Tibial nerve (tissue), 4 donors: ENCODE data around the gene TOX2. TPM values are rescaled to one million over a fixed set of nuclear protein-coding genes. Genes with fewer than 3 reads are reported as not detected.

Source experiments
- DNase-seq, 2 donors: peaks; one replicate each; pipeline ENCODE4 v3.0.0-alpha.2; 2019; ENCODE audit warnings: low spot score in 2 of 2
- H3K27ac ChIP-seq, 4 donors: fragments of 200-600 bp; sonication (generic) in 3 of 4; one replicate each; pipeline ENCODE4 v1.5.1; 2017 to 2019; ENCODE audit warnings: mild to moderate bottlenecking in 1 of 4
- H3K27me3 ChIP-seq, 2 donors: fragments of 200-600 bp; sonication (generic) in 1 of 2; one replicate each; pipeline versions ENCODE4 v1.5.1 to v1.6.0; 2017 to 2019
- H3K36me3 ChIP-seq, 3 donors: fragments of 200-600 bp; sonication (generic); one replicate each; pipeline ENCODE4 v1.5.1; 2018 to 2019
- H3K4me1 ChIP-seq, 4 donors: fragments of 200-600 bp; sonication (generic) in 3 of 4; one replicate each; pipeline ENCODE4 v1.5.1; 2017 to 2019
- H3K4me3 ChIP-seq, 4 donors: fragments of 200-600 bp; sonication (generic) in 3 of 4; one replicate each; pipeline ENCODE4 v1.5.1; 2017 to 2019; ENCODE audit warnings: mild to moderate bottlenecking in 1 of 4, moderate library complexity in 1 of 4
- H3K9me3 ChIP-seq, 4 donors: fragments of 200-600 bp; sonication (generic) in 3 of 4; one replicate each; pipeline ENCODE4 v1.5.1; 2017 to 2019
- EP300 ChIP-seq, 2 donors: sonication (generic); formaldehyde crosslinking; IDR thresholded peaks; one replicate each; pipeline ENCODE4 v1.6.1; 2017; ENCODE audit warnings: antibody characterized with exemption in 2 of 2, mild to moderate bottlenecking in 1 of 2
- POLR2A ChIP-seq, 2 donors: fragments of 450-650 bp; IDR thresholded peaks; one replicate each; pipeline ENCODE4 v1.6.1; 2017; ENCODE audit warnings: antibody characterized with exemption in 2 of 2, mild to moderate bottlenecking in 2 of 2, moderate library complexity in 2 of 2
- whole genome bisulfite sequencing, 2 donors: methylation state at CpG; one replicate each; pipeline ENCODE4 v1.1.5; 2018; 5-methylcytosine and 5-hydroxymethylcytosine counted together
- total RNA-seq, 4 donors: library from RNA; depleted of rRNA; stranded (reverse); fragments of >200 nt; gene quantifications; one replicate each; pipeline ENCODE4 v1.1.0, GENCODE V29; 2016
- TF ChIP-seq, protein P1 (sequence below), 5 experiments: fragments of 200-600 bp in 3 of 5; fragments of 450-650 bp in 2 of 5; sonication (generic) in 3 of 5; IDR thresholded peaks; one replicate each; pipeline ENCODE4 v1.5.1; 2016 to 2019; ENCODE audit warnings: antibody characterized with exemption in 5 of 5, mild to moderate bottlenecking in 3 of 5, moderate library complexity in 2 of 5

Gene TOX2
- total RNA-seq, 4 donors from 2014 or later: 1.3 to 3.3 (median 1.9) TPM

DNA sequence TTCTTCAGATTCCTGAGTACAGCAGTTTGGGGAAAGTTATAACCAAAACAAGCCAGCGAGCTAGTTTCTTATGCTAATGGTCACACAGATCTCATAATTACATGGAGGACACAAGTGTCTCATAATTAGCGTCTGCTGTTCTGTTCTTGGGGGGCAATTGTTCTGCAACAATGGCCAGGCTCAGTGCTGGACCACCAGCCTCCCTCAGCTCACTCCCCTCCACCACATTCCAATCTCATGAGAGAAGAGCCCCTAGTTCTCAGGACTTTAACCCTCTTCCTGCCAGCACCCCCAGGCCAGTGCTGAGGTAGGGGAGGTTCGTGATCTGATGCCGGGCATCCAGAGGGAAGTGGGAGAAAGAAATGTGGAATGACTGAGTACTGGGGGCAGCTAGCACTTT lies 20.2 kb upstream of the TOX2 start:
- WGBS, 2 donors: 17 to 32% methylated on average over 4 of the region's 4 CpGs
- Histone ChIP-seq H3K36me3 (no peaks in the 10 kb centered on the region), H3K4me1 (no peaks in the 10 kb centered on the region), H3K27ac (no peak overlapping the region), H3K27me3 (no peaks in the 10 kb centered on the region), H3K9me3 (peaks cover 0 to 33% (median 7%) of the 10 kb centered on the region in 4 donors), H3K4me3 (no peak overlapping the region)
- TF ChIP-seq EP300 (IDR thresholded peaks at IDR 0.05): no peak
- no peak for TF ChIP-seq POLR2A (IDR thresholded peaks at IDR 0.05)
- TF ChIP-seq, protein P1, sequence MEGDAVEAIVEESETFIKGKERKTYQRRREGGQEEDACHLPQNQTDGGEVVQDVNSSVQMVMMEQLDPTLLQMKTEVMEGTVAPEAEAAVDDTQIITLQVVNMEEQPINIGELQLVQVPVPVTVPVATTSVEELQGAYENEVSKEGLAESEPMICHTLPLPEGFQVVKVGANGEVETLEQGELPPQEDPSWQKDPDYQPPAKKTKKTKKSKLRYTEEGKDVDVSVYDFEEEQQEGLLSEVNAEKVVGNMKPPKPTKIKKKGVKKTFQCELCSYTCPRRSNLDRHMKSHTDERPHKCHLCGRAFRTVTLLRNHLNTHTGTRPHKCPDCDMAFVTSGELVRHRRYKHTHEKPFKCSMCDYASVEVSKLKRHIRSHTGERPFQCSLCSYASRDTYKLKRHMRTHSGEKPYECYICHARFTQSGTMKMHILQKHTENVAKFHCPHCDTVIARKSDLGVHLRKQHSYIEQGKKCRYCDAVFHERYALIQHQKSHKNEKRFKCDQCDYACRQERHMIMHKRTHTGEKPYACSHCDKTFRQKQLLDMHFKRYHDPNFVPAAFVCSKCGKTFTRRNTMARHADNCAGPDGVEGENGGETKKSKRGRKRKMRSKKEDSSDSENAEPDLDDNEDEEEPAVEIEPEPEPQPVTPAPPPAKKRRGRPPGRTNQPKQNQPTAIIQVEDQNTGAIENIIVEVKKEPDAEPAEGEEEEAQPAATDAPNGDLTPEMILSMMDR (IDR thresholded peaks at IDR 0.05): no peak
- no peak for DNase-seq

DNA sequence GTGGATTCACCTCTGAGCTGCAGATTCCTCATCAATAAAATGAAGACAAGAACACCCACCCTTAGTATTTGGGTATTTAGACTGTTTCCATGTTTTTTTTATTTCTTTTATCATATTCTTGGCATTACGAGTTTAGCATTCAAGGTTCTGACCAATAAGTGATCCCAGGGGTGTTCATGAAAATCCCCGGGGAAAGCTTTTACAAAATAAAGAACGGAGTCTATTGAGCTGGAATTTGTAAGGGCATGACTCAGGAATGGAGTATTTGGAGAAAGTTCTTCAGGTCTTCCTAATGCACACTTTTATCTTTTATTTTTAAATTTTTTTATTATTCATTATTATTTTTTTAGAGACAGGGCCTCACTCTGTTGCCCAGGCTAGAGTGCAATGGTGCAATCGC lies 19.4 kb upstream of the TOX2 start:
- Histone ChIP-seq H3K36me3 (no peaks in the 10 kb centered on the region), H3K9me3 (peaks cover 0 to 26% (median 5%) of the 10 kb centered on the region in 4 donors), H3K27me3 (no peaks in the 10 kb centered on the region), H3K4me1 (peaks cover 0 to 2% (median 0%) of the 10 kb centered on the region in 4 donors), H3K4me3 (no peak overlapping the region), H3K27ac (no peak overlapping the region)
- no peak for TF ChIP-seq POLR2A (IDR thresholded peaks at IDR 0.05)
- no peak for TF ChIP-seq EP300 (IDR thresholded peaks at IDR 0.05)
- TF ChIP-seq, protein P1 (IDR thresholded peaks at IDR 0.05): no peak
- 55 to 60% methylated on average over 4 of the region's 4 CpGs for WGBS, 2 donors
- DNase-seq: no peak

DNA sequence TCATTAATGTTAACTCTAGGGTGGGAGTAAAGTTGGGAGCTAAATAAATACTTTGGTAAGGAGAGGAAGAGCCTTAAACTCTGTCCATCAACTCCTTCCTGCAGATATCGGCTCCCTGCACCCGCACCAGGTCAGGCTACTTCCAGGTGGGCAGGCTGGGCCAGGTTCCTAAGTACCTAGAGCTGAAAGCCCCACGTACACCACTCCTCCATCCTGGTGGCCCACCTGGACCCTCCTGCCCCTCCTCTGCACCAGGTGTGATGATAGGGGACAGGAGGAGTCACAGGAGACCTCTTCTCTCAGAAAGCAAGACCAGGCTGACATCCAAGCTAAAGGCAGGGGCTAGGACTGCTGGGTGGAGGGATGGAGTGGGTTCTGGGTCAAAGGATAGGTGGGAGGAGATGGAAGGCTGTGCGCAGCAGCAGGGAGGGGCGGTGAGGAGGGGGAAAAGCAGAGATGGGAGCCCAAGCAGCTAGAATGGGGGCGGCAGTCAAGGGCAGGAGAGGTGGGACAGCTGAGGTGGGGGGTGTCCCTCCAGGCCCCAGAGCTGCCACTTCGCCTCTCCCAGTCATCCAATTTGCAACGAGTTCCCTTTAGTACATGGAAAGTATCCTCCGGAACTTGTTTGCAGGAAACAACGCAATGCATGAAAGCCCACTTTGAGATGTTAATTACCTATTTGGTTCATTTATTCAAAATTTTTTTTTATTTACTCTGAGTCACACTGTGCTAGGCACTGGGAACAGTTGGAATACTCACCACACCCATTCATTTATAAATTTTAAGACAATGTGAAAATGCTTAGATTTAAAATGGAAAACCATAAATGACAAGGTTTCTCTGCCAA lies 15.2 kb upstream of the TOX2 start:
- Histone ChIP-seq H3K9me3 (peaks cover 0 to 12% (median 0%) of the 10 kb centered on the region in 4 donors), H3K27me3 (no peaks in the 10 kb centered on the region), H3K4me3 (no peak overlapping the region), H3K4me1 (peaks cover 0 to 7% (median 0%) of the 10 kb centered on the region in 4 donors), H3K27ac (no peak overlapping the region), H3K36me3 (no peaks in the 10 kb centered on the region)
- 51 to 63% methylated on average over 10 of the region's 10 CpGs for WGBS, 2 donors
- TF ChIP-seq, protein P1 (IDR thresholded peaks at IDR 0.05): no peak
- TF ChIP-seq POLR2A (IDR thresholded peaks at IDR 0.05) (no peak), EP300 (IDR thresholded peaks at IDR 0.05) (no peak)
- DNase-seq: no peak

DNA sequence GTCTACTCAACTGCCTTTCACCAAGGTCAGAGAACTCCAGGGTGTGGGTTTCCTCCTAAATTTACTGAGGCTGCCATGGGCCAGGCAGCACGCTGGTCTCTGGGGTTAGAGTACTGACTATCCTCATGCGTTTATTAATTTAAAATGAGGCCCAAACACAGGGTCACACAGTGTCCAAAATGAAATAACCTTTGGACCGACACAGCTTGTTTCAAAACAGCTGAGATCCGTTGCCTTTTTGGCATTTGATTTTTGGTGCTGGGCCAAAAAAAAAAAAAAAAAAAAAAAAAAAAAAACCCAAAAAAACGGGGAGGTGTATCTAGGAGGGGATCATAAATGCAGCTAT lies 14.6 kb upstream of the TOX2 start:
- no peak for TF ChIP-seq POLR2A (IDR thresholded peaks at IDR 0.05)
- TF ChIP-seq, protein P1 (IDR thresholded peaks at IDR 0.05): no peak
- TF ChIP-seq EP300 (IDR thresholded peaks at IDR 0.05): no peak
- peaks cover 0 to 12% (median 0%) of the 10 kb centered on the region in 4 donors for H3K9me3 ChIP-seq
- no peak overlapping the region for H3K4me3 ChIP-seq
- no peak for DNase-seq
- WGBS, 2 donors: 5 to 12% methylated on average over 5 of the region's 5 CpGs
- H3K36me3 ChIP-seq: no peaks in the 10 kb centered on the region
- H3K27ac ChIP-seq: no peak overlapping the region
- no peaks in the 10 kb centered on the region for H3K27me3 ChIP-seq
- H3K4me1 ChIP-seq: peaks cover 0 to 7% (median 0%) of the 10 kb centered on the region in 4 donors

DNA sequence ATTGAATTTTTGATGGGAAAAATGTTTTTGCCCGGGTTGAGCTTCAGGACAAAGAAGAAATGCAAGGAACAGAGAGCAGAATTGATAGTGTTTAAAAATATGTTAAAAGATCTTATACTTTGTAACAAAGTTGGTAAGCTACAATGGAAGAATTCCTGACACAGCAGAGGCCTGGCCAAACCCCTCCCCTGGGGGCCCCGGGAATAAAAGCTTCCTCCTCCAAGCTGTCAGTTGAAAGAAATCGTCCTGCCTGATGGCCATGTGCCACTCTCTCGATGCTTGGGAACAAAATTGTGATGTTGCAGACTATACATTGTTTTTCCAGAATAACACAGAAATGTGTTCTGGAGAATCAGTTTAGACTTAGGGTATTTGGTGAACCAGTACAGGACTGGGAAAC lies 14.2 kb upstream of the TOX2 start:
- peaks cover 0 to 12% (median 0%) of the 10 kb centered on the region in 4 donors for H3K9me3 ChIP-seq
- DNase-seq: no peak
- no peaks in the 10 kb centered on the region for H3K36me3 ChIP-seq
- peaks cover 0 to 7% (median 0%) of the 10 kb centered on the region in 4 donors for H3K4me1 ChIP-seq
- 20 to 22% methylated on average over 4 of the region's 4 CpGs for WGBS, 2 donors
- H3K4me3 ChIP-seq: no peak overlapping the region
- H3K27ac ChIP-seq: no peak overlapping the region
- TF ChIP-seq, protein P1 (IDR thresholded peaks at IDR 0.05): no peak
- no peak for TF ChIP-seq POLR2A (IDR thresholded peaks at IDR 0.05)
- no peak for TF ChIP-seq EP300 (IDR thresholded peaks at IDR 0.05)
- H3K27me3 ChIP-seq: no peaks in the 10 kb centered on the region
